Measurements from ENCODE around the gene TMPRSS2.
"Not testable (repeated sequence)": the region's sequence is repeated elsewhere in the genome, so short reads cannot be mapped to it uniquely, and the experiment has no call there.

TMPRSS2 gene

GRCh38 chr21:41425588-41425953 lies 82.4 kb downstream of the TMPRSS2 start:
- no peak for DNase-seq

- DNase-seq: not testable (repeated sequence)
Measured at GRCh38 chr21:41423305-41423636, 84.7 kb downstream of the TMPRSS2 start.

- DNase-seq: no peak
Measured at GRCh38 chr21:41422546-41423304, 85.2 kb downstream of the TMPRSS2 start.

- DNase-seq: not testable (repeated sequence)
Measured at GRCh38 chr21:41420998-41421397, 87.0 kb downstream of the TMPRSS2 start.

- peak in 1 of 2 experiments; percentile 28 for DNase-seq
Measured at GRCh38 chr21:41419921-41420862, 87.8 kb downstream of the TMPRSS2 start.

GRCh38 chr21:41418956-41419680 lies 88.8 kb downstream of the TMPRSS2 start:
- no peak for DNase-seq

GRCh38 chr21:41418393-41418792 lies 89.6 kb downstream of the TMPRSS2 start:
- no peak for DNase-seq

- not testable (repeated sequence) for DNase-seq
Measured at GRCh38 chr21:41417505-41417904, 90.5 kb downstream of the TMPRSS2 start.

All from SHP77 (cell line).